Body of pancreas (tissue), 4 donors: ENCODE results near the gene ATP10A. TPM values are rescaled to one million over a fixed set of nuclear protein-coding genes. Genes with fewer than 3 reads are reported as not detected.

Source experiments
- ATAC-seq: fragments of 150-250 bp; one replicate; pipeline ENCODE4 v1.9.1; 2016
- DNase-seq, 4 donors: peaks; one replicate each; pipeline ENCODE4 v3.0.0-alpha.2; 2019
- H3K27ac ChIP-seq, 4 donors: fragments of 200-600 bp; sonication (generic); 1 replicate in 3 of 4; 2 replicates in 1 of 4; pipeline versions ENCODE4 v1.5.1 to v1.6.1; 2016 to 2019; ENCODE audit warnings: mild to moderate bottlenecking in 1 of 4, mixed read lengths in 1 of 4, moderate library complexity in 1 of 4
- H3K27me3 ChIP-seq, 2 donors: fragments of 200-600 bp; sonication (generic); one replicate each; pipeline ENCODE4 v1.6.0; 2016; ENCODE audit warnings: mild to moderate bottlenecking in 1 of 2
- H3K36me3 ChIP-seq, 2 donors: fragments of 200-600 bp; sonication (generic); replicated peaks in 1 of 2; 2 replicates each; pipeline ENCODE4 v1.5.1; 2016; ENCODE audit warnings: low read depth in 2 of 2; ENCODE audit not compliant: insufficient read depth in 1 of 2
- H3K4me1 ChIP-seq: fragments of 200-600 bp; sonication (generic); one replicate; pipeline ENCODE4 v1.6.0; 2016
- H3K4me3 ChIP-seq, 2 donors: fragments of 200-600 bp; sonication (generic); 1 replicate in 1 of 2; 2 replicates in 1 of 2; pipeline ENCODE4 v1.5.1; 2016 to 2019
- H3K9me3 ChIP-seq, 3 donors: fragments of 200-600 bp; sonication (generic); 1 replicate in 2 of 3; 2 replicates in 1 of 3; pipeline ENCODE4 v1.5.1; 2016
- CTCF ChIP-seq, 7 experiments: fragments of 450-650 bp in 4 of 7; fragments of 200-600 bp in 3 of 7; sonication (generic) in 3 of 7; IDR thresholded peaks; one replicate each; pipeline ENCODE4 v1.5.1; 2016 to 2019; ENCODE audit warnings: antibody characterized with exemption in 7 of 7
- POLR2A ChIP-seq, 3 donors: fragments of 450-650 bp; IDR thresholded peaks; one replicate each; pipeline ENCODE4 v1.6.1; 2016; ENCODE audit warnings: antibody characterized with exemption in 3 of 3, mild to moderate bottlenecking in 2 of 3
- WGBS, 2 donors: methylation state at CpG; one replicate each; pipeline ENCODE4 v1.1.5; 2017; 5-methylcytosine and 5-hydroxymethylcytosine counted together
- intact Hi-C: fragments of 100-400 bp; cut with DNase I; formaldehyde crosslinking; loops from one replicate; pipeline ENCODE4 v1.15.1; 2023
- total RNA-seq, 2 donors: library from RNA; depleted of rRNA; stranded (reverse); fragments of >200 nt; gene quantifications; one replicate each; pipeline ENCODE4 v1.1.0, GENCODE V29; 2016

The ATP10A gene
- total RNA-seq, 2 donors from 2014 or later: 1.3 to 2.0 TPM

GRCh38 chr15:25844542-25844941, 18.6 kb downstream of the ATP10A start:
- Histone ChIP-seq H3K36me3 (no peaks in the 10 kb centered on the region), H3K4me3 (no peak overlapping the region), H3K27ac (no peak overlapping the region), H3K9me3 (no peaks in the 10 kb centered on the region), H3K4me1 (no peaks in the 10 kb centered on the region), H3K27me3 (no peaks in the 10 kb centered on the region)
- ATAC-seq (no peak), DNase-seq (no peak)
- 61 to 65% methylated on average over 2 to 6 of the region's 6 CpGs for WGBS, 2 donors
- TF ChIP-seq CTCF (IDR thresholded peaks at IDR 0.05) (no peak), POLR2A (IDR thresholded peaks at IDR 0.05) (no peak)
- intact Hi-C loops: no loop called here

GRCh38 chr15:25844076-25844475, 19.1 kb downstream of the ATP10A start:
- Histone ChIP-seq H3K9me3 (no peaks in the 10 kb centered on the region), H3K27ac (no peak overlapping the region), H3K4me3 (no peak overlapping the region), H3K4me1 (no peaks in the 10 kb centered on the region), H3K36me3 (no peaks in the 10 kb centered on the region), H3K27me3 (no peaks in the 10 kb centered on the region)
- ATAC-seq: no peak
- intact Hi-C loops: no loop called here
- 66 to 70% methylated on average over 7 of the region's 7 CpGs for WGBS, 2 donors
- DNase-seq: no peak
- TF ChIP-seq POLR2A (IDR thresholded peaks at IDR 0.05) (no peak), CTCF (IDR thresholded peaks at IDR 0.05) (no peak)

GRCh38 chr15:25839638-25840156, 23.4 kb downstream of the ATP10A start:
- intact Hi-C loops: no loop called here

GRCh38 chr15:25838871-25839195, 24.3 kb downstream of the ATP10A start:
- 31 to 49% methylated on average over 4 of the region's 4 CpGs for WGBS, 2 donors
- H3K27ac ChIP-seq: no peak overlapping the region

More at GRCh38 chr15:25839638-25840156, 23.4 kb downstream of the ATP10A start:
- TF ChIP-seq CTCF (IDR thresholded peaks at IDR 0.05) (no peak), POLR2A (IDR thresholded peaks at IDR 0.05) (no peak)
- H3K27me3 ChIP-seq: no peaks in the 10 kb centered on the region
- H3K4me3 ChIP-seq: no peak overlapping the region
- no peaks in the 10 kb centered on the region for H3K36me3 ChIP-seq
- ATAC-seq (no peak), DNase-seq (no peak)
- H3K27ac ChIP-seq: no peak overlapping the region
- 72 to 76% methylated on average over 10 of the region's 10 CpGs for WGBS, 2 donors
- no peaks in the 10 kb centered on the region for H3K4me1 ChIP-seq
- H3K9me3 ChIP-seq: no peaks in the 10 kb centered on the region

More at GRCh38 chr15:25838871-25839195, 24.3 kb downstream of the ATP10A start:
- no peaks in the 10 kb centered on the region for H3K4me1 ChIP-seq
- ATAC-seq: no peak
- no peaks in the 10 kb centered on the region for H3K36me3 ChIP-seq
- intact Hi-C loops: no loop called here
- no peak overlapping the region for H3K4me3 ChIP-seq
- no peaks in the 10 kb centered on the region for H3K9me3 ChIP-seq
- TF ChIP-seq CTCF (IDR thresholded peaks at IDR 0.05) (no peak), POLR2A (IDR thresholded peaks at IDR 0.05) (no peak)
- H3K27me3 ChIP-seq: no peaks in the 10 kb centered on the region
- no peak for DNase-seq
